H1 (cell line): Measurements from ENCODE around the gene UBXN4.

ENCODE experiments used
- CBX5 ChIP-seq: fragments of 300-800, 300-1000 bp; sonication (generic); IDR thresholded peaks from 2 replicates; pipeline ENCODE4 v1.7.1; 2016; ENCODE audit warnings: antibody characterized with exemption, low read length, low read depth
- CREB1 ChIP-seq: IDR thresholded peaks from 2 replicates; pipeline ENCODE4 v1.6.1; 2012; ENCODE audit warnings: inconsistent platforms
- CTCF ChIP-seq, 3 experiments: IDR thresholded peaks; 1 replicate in 2 of 3; 2 replicates in 1 of 3; pipeline versions ENCODE4 v1.5.1 to v1.6.1; 2011; ENCODE audit warnings: low read length in 3 of 3, mild to moderate bottlenecking in 3 of 3, inconsistent platforms in 2 of 3, low read depth in 1 of 3, moderate library complexity in 1 of 3; ENCODE audit not compliant: insufficient read depth in 1 of 3; ENCODE audit errors: control extremely low read depth in 1 of 3
- MAFK ChIP-seq: IDR thresholded peaks from 2 replicates; pipeline ENCODE4 v1.6.1; 2012; ENCODE audit warnings: low read depth, mild to moderate bottlenecking, improper control_type of control experiment, low read length
- MAX ChIP-seq: IDR thresholded peaks from 2 replicates; pipeline ENCODE4 v1.6.1; 2012; ENCODE audit warnings: inconsistent platforms
- POLR2A ChIP-seq, 2 experiments: IDR thresholded peaks; 1 replicate in 1 of 2; 2 replicates in 1 of 2; pipeline ENCODE4 v1.6.1; 2011; ENCODE audit warnings: low read depth in 2 of 2, low read length in 2 of 2, mild to moderate bottlenecking in 2 of 2; ENCODE audit errors: control extremely low read depth in 1 of 2
- TAF1 ChIP-seq: IDR thresholded peaks from 2 replicates; pipeline ENCODE4 v1.6.1; 2011; ENCODE audit warnings: mild to moderate bottlenecking, low read depth, low read length
- ZNF274 ChIP-seq: IDR thresholded peaks from 2 replicates; pipeline ENCODE4 v1.7.0; 2012; ENCODE audit warnings: low read length, borderline replicate concordance; ENCODE audit errors: extremely low read depth

- TF ChIP-seq CTCF (IDR thresholded peaks at IDR 0.05; ENCODE audit: control extremely low read depth in 1 of 3, insufficient read depth in 1 of 3, low read depth in 1 of 3, low read length in 3 of 3) (no peak), MAX (no peak), TAF1 (no peak), ZNF274 (no peak), MAFK (no peak), CBX5 (no peak), POLR2A (IDR thresholded peaks at IDR 0.05; ENCODE audit: control extremely low read depth in 1 of 2, low read depth in 2 of 2, low read length in 2 of 2) (no peak), CREB1 (no peak)
These were observed 41.8 kb downstream of the UBXN4 start for GRCh38 chr2:135783439-135783838.
